Adrenal gland (tissue), 12 donors: ENCODE data around the gene TULP3. TPM values are rescaled to one million over a fixed set of nuclear protein-coding genes. Genes with fewer than 3 reads are reported as not detected.

Experiments used
- DNase-seq, 7 donors: peaks; one replicate each; pipeline ENCODE4 v3.0.0-alpha.2; 2019 to 2020
- H3K27ac ChIP-seq, 5 donors: fragments of 200-600 bp; sonication (generic) in 4 of 5; 1 replicate in 3 of 5; 2 replicates in 2 of 5; pipeline versions ENCODE4 v1.5.1 to v1.8.0; 2016 to 2020; ENCODE audit warnings: mild to moderate bottlenecking in 1 of 5
- H3K27me3 ChIP-seq: fragments of 200-600 bp; 2 replicates; pipeline ENCODE4 v1.8.0; 2021
- H3K36me3 ChIP-seq, 2 donors: fragments of 200-600 bp; replicated peaks in 1 of 2; 1 replicate in 1 of 2; 2 replicates in 1 of 2; pipeline versions ENCODE4 v1.5.1 to v1.8.0; 2018 to 2022
- H3K4me1 ChIP-seq, 2 donors: fragments of 200-600 bp; replicated peaks in 1 of 2; 1 replicate in 1 of 2; 2 replicates in 1 of 2; pipeline versions ENCODE4 v1.5.1 to v1.8.0; 2018 to 2021
- H3K4me3 ChIP-seq, 4 donors: fragments of 200-600 bp; sonication (generic) in 3 of 4; one replicate each; pipeline ENCODE4 v1.5.1; 2016 to 2018
- H3K9me3 ChIP-seq, 3 donors: fragments of 200-600 bp; sonication (generic) in 1 of 3; replicated peaks in 1 of 3; 1 replicate in 2 of 3; 2 replicates in 1 of 3; pipeline versions ENCODE4 v1.5.1 to v1.8.0; 2016 to 2021
- POLR2A ChIP-seq, 2 donors: fragments of 450-650 bp; IDR thresholded peaks; one replicate each; pipeline ENCODE4 v1.6.1; 2017; ENCODE audit warnings: antibody characterized with exemption in 2 of 2, mild to moderate bottlenecking in 2 of 2, moderate library complexity in 1 of 2
- WGBS, 4 donors: extraction: QIAGEN DNeasy Blood & Tissue Kit in 2 of 4; methylation state at CpG; one replicate each; pipeline versions ENCODE4 v1.1.5 to v1.1.7; 2013 to 2017; 5-methylcytosine and 5-hydroxymethylcytosine counted together
- intact Hi-C, 2 donors: fragments of 100-400 bp; cut with DNase I; formaldehyde crosslinking; loops; one replicate each; pipeline versions ENCODE4 v1.14.1 to v1.15.0; 2022 to 2023
- polyA plus RNA-seq, 3 donors: library from polyadenylated mRNA; stranded (reverse); fragments of 200-250 nt in 2 of 3; fragments of 350-450 nt in 1 of 3; fragmentation: Illumina TruSeq in 1 of 3; extraction: RNeasy Lipid Tissue Mini Kit (QIAGEN cat#74804) in 1 of 3; gene quantifications; one replicate each; pipeline ENCODE4 v1.2.3, GENCODE V29; 2013 to 2014
- total RNA-seq, 9 donors: library from RNA; depleted of rRNA in 4 of 9; stranded (reverse); fragments of >200 nt in 4 of 9; fragments of 120-200 nt in 1 of 9; fragmentation: NEBNext Ultra II Directional in 1 of 9; extraction: Animal tissue kit (Norgen Biotek cat#: 25700) in 1 of 9; gene quantifications; one replicate each; pipeline versions ENCODE4 v1.1.0 to v1.2.4, GENCODE V29; 2013 to 2023
- TF ChIP-seq, protein P1 (sequence below), 6 experiments: fragments of 450-650 bp in 4 of 6; fragments of 200-600 bp in 2 of 6; sonication (generic) in 1 of 6; IDR thresholded peaks; 1 replicate in 5 of 6; 2 replicates in 1 of 6; pipeline versions ENCODE4 v1.5.1 to v1.8.0; 2016 to 2021; ENCODE audit warnings: antibody characterized with exemption in 6 of 6, mild to moderate bottlenecking in 2 of 6, moderate library complexity in 1 of 6
- donor health status: healthy with polysubstance abuse.
- donor health status: Bipolar disorder and iron deficiency.
- donor health status: DM: yes; HTN: yes; CAD: no.
- donor health status: DM: no; HTN: no; CAD: no.
- donor health status: DM: no; HTN: no; CAD: no.
- donor health status: DM: yes; HTN: yes; CAD: no.

Gene TULP3
- total and polyA plus RNA-seq, 12 donors = 16.9 to 40.5 (median 25.0) TPM

GRCh38 chr12:2960996-2961616, 70.4 kb downstream of the TULP3 start:
- no peak for DNase-seq
- Histone ChIP-seq H3K4me1 (peaks cover 7 to 12% of the 10 kb centered on the region in 2 donors), H3K27me3 (peaks cover 19% of the 10 kb centered on the region), H3K9me3 (no peaks in the 10 kb centered on the region), H3K4me3 (peak overlapping the region in 1 of 4 donors; percentile 66), H3K27ac (peak overlapping the region in 1 of 5 donors; percentile 94), H3K36me3 (no peaks in the 10 kb centered on the region)
- intact Hi-C loops = no loop called here
- 47 to 67% (median 52%) methylated on average over 10 of the region's 10 CpGs for WGBS, 4 donors
- TF ChIP-seq, protein P1, sequence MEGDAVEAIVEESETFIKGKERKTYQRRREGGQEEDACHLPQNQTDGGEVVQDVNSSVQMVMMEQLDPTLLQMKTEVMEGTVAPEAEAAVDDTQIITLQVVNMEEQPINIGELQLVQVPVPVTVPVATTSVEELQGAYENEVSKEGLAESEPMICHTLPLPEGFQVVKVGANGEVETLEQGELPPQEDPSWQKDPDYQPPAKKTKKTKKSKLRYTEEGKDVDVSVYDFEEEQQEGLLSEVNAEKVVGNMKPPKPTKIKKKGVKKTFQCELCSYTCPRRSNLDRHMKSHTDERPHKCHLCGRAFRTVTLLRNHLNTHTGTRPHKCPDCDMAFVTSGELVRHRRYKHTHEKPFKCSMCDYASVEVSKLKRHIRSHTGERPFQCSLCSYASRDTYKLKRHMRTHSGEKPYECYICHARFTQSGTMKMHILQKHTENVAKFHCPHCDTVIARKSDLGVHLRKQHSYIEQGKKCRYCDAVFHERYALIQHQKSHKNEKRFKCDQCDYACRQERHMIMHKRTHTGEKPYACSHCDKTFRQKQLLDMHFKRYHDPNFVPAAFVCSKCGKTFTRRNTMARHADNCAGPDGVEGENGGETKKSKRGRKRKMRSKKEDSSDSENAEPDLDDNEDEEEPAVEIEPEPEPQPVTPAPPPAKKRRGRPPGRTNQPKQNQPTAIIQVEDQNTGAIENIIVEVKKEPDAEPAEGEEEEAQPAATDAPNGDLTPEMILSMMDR (IDR thresholded peaks at IDR 0.05) = no peak
- no peak for TF ChIP-seq POLR2A (IDR thresholded peaks at IDR 0.05)

- peaks cover 7 to 12% of the 10 kb centered on the region in 2 donors for H3K4me1 ChIP-seq
- TF ChIP-seq, protein P1 (IDR thresholded peaks at IDR 0.05) = no peak
- no peak for TF ChIP-seq POLR2A (IDR thresholded peaks at IDR 0.05)
- WGBS, 4 donors = 76 to 80% (median 78%) methylated on average over 5 of the region's 5 CpGs
- no peak overlapping the region for H3K27ac ChIP-seq
- H3K9me3 ChIP-seq = no peaks in the 10 kb centered on the region
- no peak overlapping the region for H3K4me3 ChIP-seq
- intact Hi-C loops = no loop called here
- H3K27me3 ChIP-seq = peaks cover 19% of the 10 kb centered on the region
- no peaks in the 10 kb centered on the region for H3K36me3 ChIP-seq
- no peak for DNase-seq
Observed at GRCh38 chr12:2961705-2962104, 71.0 kb downstream of the TULP3 start.

- Histone ChIP-seq H3K27ac (peak overlapping the region in 1 of 5 donors; percentile 75), H3K4me3 (no peak overlapping the region), H3K9me3 (no peaks in the 10 kb centered on the region), H3K27me3 (peaks cover 19% of the 10 kb centered on the region), H3K36me3 (no peaks in the 10 kb centered on the region), H3K4me1 (peaks cover 5 to 7% of the 10 kb centered on the region in 2 donors)
- intact Hi-C loops = no loop called here
- TF ChIP-seq, protein P1 (IDR thresholded peaks at IDR 0.05) = no peak
- TF ChIP-seq POLR2A (IDR thresholded peaks at IDR 0.05) = no peak
- WGBS, 4 donors = 45 to 55% (median 49%) methylated on average over 7 to 9 of the region's 9 CpGs
- peak in 3 of 7 donors; percentile 16 to 28 (median 25) for DNase-seq
Observed at GRCh38 chr12:2963154-2963759, 72.6 kb downstream of the TULP3 start.

DNA sequence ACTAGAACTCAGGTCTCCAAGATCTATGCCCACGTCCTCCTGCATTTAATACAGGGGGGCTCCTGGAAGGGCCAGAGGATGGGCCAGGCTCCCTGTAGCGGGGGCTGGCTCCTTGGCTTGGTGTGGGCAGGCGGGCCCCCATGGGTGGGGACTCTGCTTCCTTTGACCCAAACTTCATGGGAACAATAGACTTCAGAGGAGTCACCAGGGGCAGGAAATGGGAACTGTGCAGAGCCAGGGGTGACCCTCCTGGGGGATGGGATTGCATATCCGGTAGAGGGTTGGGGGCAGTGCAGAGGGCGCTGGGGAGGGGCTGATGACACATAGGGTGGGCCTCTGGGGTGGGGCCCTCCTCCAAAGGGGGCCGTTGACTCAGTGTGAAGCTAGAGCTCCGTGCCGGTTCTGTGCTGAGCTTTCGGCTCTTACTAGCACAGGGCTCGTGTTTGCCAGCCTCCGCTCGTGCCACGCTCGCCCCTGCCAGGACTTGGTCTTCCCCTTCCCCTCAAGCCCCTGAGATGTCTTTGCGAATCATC, 73.1 kb downstream of the TULP3 start:
- intact Hi-C loops = no loop called here
- 48 to 62% (median 50%) methylated on average over 4 to 15 of the region's 15 CpGs for WGBS, 4 donors
- peak overlapping the region in 1 of 5 donors; percentile 75 for H3K27ac ChIP-seq
- no peaks in the 10 kb centered on the region for H3K36me3 ChIP-seq
- peaks cover 19% of the 10 kb centered on the region for H3K27me3 ChIP-seq
- peak in 4 of 7 donors; percentile 17 to 62 (median 42) for DNase-seq
- no peaks in the 10 kb centered on the region for H3K9me3 ChIP-seq
- TF ChIP-seq, protein P1 (IDR thresholded peaks at IDR 0.05) = no peak
- no peak for TF ChIP-seq POLR2A (IDR thresholded peaks at IDR 0.05)
- no peak overlapping the region for H3K4me3 ChIP-seq
- peaks cover 0 to 7% of the 10 kb centered on the region in 2 donors for H3K4me1 ChIP-seq
